Hematopoietic multipotent progenitor cell treated with erythropoietin and hydrocortisone succinate and interleukin-3 and kit ligand, for 15 days (in vitro differentiated cells): ENCODE results near the gene AGBL5.
"Not testable (repeated sequence)": the region's sequence is repeated elsewhere in the genome, so short reads cannot be mapped to it uniquely, and the experiment has no call there.

ENCODE experiments used
- DNase-seq: peaks from one replicate; pipeline ENCODE4 v3.0.0-alpha.2; 2015; ENCODE audit warnings: low spot score

The AGBL5 gene

GRCh38 chr2:27051902-27052645, 606 bp downstream of the AGBL5 start:
- DNase-seq = no peak

- no peak for DNase-seq
These were observed 1.9 kb downstream of the AGBL5 start for GRCh38 chr2:27053321-27053720.

- no peak for DNase-seq
These were observed 2.3 kb downstream of the AGBL5 start for GRCh38 chr2:27053776-27054175.

GRCh38 chr2:27054721-27055120, 3.3 kb downstream of the AGBL5 start:
- DNase-seq = no peak

- no peak for DNase-seq
These were observed 5.7 kb downstream of the AGBL5 start for GRCh38 chr2:27057184-27057583.

GRCh38 chr2:27058210-27058609, 6.7 kb downstream of the AGBL5 start:
- DNase-seq = no peak

GRCh38 chr2:27059141-27059820, 7.8 kb downstream of the AGBL5 start:
- DNase-seq = no peak

GRCh38 chr2:27060323-27060722, 8.9 kb downstream of the AGBL5 start:
- no peak for DNase-seq

- DNase-seq = no peak
These were observed 13.7 kb downstream of the AGBL5 start for GRCh38 chr2:27065128-27065527.

- no peak for DNase-seq
These were observed 15.9 kb downstream of the AGBL5 start for GRCh38 chr2:27067385-27067784.

- DNase-seq = no peak
These were observed 18.0 kb downstream of the AGBL5 start for GRCh38 chr2:27069436-27069835.

- no peak for DNase-seq
These were observed 18.6 kb downstream of the AGBL5 start for GRCh38 chr2:27069961-27070618.

GRCh38 chr2:27070653-27071276, 19.3 kb downstream of the AGBL5 start:
- no peak for DNase-seq

- DNase-seq = peak; percentile 92
These were observed 20.0 kb downstream of the AGBL5 start, which contains the start of gene OST4 for GRCh38 chr2:27071277-27071989. Gene OST4, minus strand, starts transcription at chr2:27071654.

GRCh38 chr2:27071990-27072830, 20.7 kb downstream of the AGBL5 start:
- no peak for DNase-seq

- DNase-seq = no peak
These were observed 21.5 kb downstream of the AGBL5 start for GRCh38 chr2:27072920-27073319.

GRCh38 chr2:27073782-27074181, 22.3 kb downstream of the AGBL5 start:
- no peak for DNase-seq

GRCh38 chr2:27074738-27075565, 23.5 kb downstream of the AGBL5 start:
- DNase-seq = no peak

GRCh38 chr2:27075566-27075871, 24.1 kb downstream of the AGBL5 start:
- DNase-seq = not testable (repeated sequence)

GRCh38 chr2:27076323-27076722, 24.9 kb downstream of the AGBL5 start:
- DNase-seq = no peak
